HepG2 (cell line): Measurements from ENCODE around the gene PTPRF. TPM values are rescaled to one million over a fixed set of nuclear protein-coding genes. Genes with fewer than 3 reads are reported as not detected.

Source experiments
- ATAC-seq: fragments of 200-7000 bp; cut with Tn5 transposase; 3 replicates; pipeline ENCODE4 v1.9.1; 2020; ENCODE audit warnings: mild to moderate bottlenecking, moderate library complexity
- BruUV-seq: library from RNA; stranded (reverse); fragments of 400-500 nt; replicated peaks from 2 replicates; lab custom pipeline; 2021; lab: Mats Ljungman, UMichigan
- CTCF ChIA-PET: fragments of 300-600 bp; formaldehyde crosslinking; extraction: SDS; loops from one replicate; lab custom pipeline; 2021; ENCODE audit warnings: low total read pairs, inconsistent platforms, low intra/inter-chr PET ratio; lab: Yijun Ruan, JAX
- POLR2A ChIA-PET: fragments of 350-600 bp; sonication (Branson Sonifier 250); formaldehyde crosslinking; loops from one replicate; lab custom pipeline; 2020; ENCODE audit warnings: antibody characterized with exemption, inconsistent platforms; lab: Yijun Ruan, JAX
- DNase-seq: peaks from one replicate; pipeline ENCODE4 v3.0.0-alpha.2; 2015; ENCODE audit warnings: low spot score
- FAIRE-seq: peaks from 3 replicates; lab custom pipeline; 2011; peaks lifted over from hg19 to GRCh38; lab: Jason Lieb, UNC
- H2AFZ ChIP-seq: one replicate; pipeline ENCODE4 v1.6.1; 2011; ENCODE audit warnings: low read length, inconsistent platforms
- H3K27ac ChIP-seq: fragments of 300-600 bp; 3 replicates; pipeline ENCODE4 v1.8.0; 2011; ENCODE audit warnings: mixed run types, mild to moderate bottlenecking, mixed read lengths, low read length, inconsistent platforms; ENCODE audit not compliant: insufficient read depth; ENCODE audit errors: extremely low read length
- H3K27me3 ChIP-seq, 2 experiments: fragments of 200-600 bp in 1 of 2; 2 replicates in 1 of 2; 3 replicates in 1 of 2; pipeline versions ENCODE4 v1.6.0 to v1.8.0; 2011; ENCODE audit warnings: low read length in 2 of 2, mild to moderate bottlenecking in 2 of 2, moderate library complexity in 2 of 2, inconsistent platforms in 1 of 2; ENCODE audit not compliant: insufficient read depth in 2 of 2, control insufficient read depth in 1 of 2
- H3K36me3 ChIP-seq, 2 experiments: fragments of 200-600 bp in 1 of 2; replicated peaks in 1 of 2; 2 replicates in 1 of 2; 3 replicates in 1 of 2; pipeline versions ENCODE4 v1.5.1 to v1.8.0; 2011; ENCODE audit warnings: low read length in 2 of 2, inconsistent platforms in 1 of 2; ENCODE audit not compliant: insufficient read depth in 2 of 2, control insufficient read depth in 1 of 2
- H3K4me1 ChIP-seq: 2 replicates; pipeline ENCODE4 v1.5.1; 2012; ENCODE audit warnings: low read length, inconsistent platforms; ENCODE audit not compliant: insufficient read depth
- H3K4me2 ChIP-seq: 2 replicates; pipeline ENCODE4 v1.6.0; 2011; ENCODE audit warnings: low read depth, low read length, inconsistent platforms
- H3K4me3 ChIP-seq, 3 experiments: fragments of 200-600 bp in 1 of 3; sonication (generic), shearing (Covaris generic) in 1 of 3; replicated peaks in 1 of 3; 2 replicates each; pipeline ENCODE4 v1.5.1; 2011 to 2016; ENCODE audit warnings: low read length in 3 of 3, inconsistent platforms in 2 of 3, low read depth in 2 of 3, mild to moderate bottlenecking in 2 of 3, control low read depth in 1 of 3, mixed read lengths in 1 of 3; ENCODE audit not compliant: insufficient read depth in 1 of 3
- H3K79me2 ChIP-seq: one replicate; pipeline ENCODE4 v1.6.1; 2011; ENCODE audit warnings: low read length, inconsistent platforms; ENCODE audit not compliant: insufficient read depth
- H3K9ac ChIP-seq: 2 replicates; pipeline ENCODE4 v1.6.0; 2011; ENCODE audit warnings: mild to moderate bottlenecking, low read depth, low read length, inconsistent platforms; ENCODE audit not compliant: insufficient read depth
- H3K9me3 ChIP-seq: 2 replicates; pipeline ENCODE4 v1.5.1; 2012; ENCODE audit warnings: mild to moderate bottlenecking, low read length
- H4K20me1 ChIP-seq: 2 replicates; pipeline ENCODE4 v1.6.0; 2011; ENCODE audit warnings: inconsistent platforms, mild to moderate bottlenecking, low read length, moderate library complexity; ENCODE audit not compliant: insufficient read depth
- AGO2 ChIP-seq: fragments of 200-400 bp; formaldehyde crosslinking; optimal IDR thresholded peaks from 2 replicates; pipeline ENCODE3; 2017; ENCODE audit warnings: mild to moderate bottlenecking, low read depth, low read length, moderate library complexity
- IKZF1 ChIP-seq: fragments of 450-650 bp; IDR thresholded peaks from 2 replicates; pipeline ENCODE4 v1.7.1; 2016
- JUN ChIP-seq: sonication (generic); formaldehyde crosslinking; IDR thresholded peaks from 2 replicates; pipeline ENCODE4 v1.4.0; 2020; ENCODE audit warnings: mild to moderate bottlenecking, missing genetic modification reagents
- NAIF1 ChIP-seq: sonication (generic); formaldehyde crosslinking; IDR thresholded peaks from 2 replicates; pipeline ENCODE4 v1.5.0; 2020; ENCODE audit warnings: mild to moderate bottlenecking, missing genetic modification reagents, borderline replicate concordance
- XBP1 ChIP-seq: sonication (generic); formaldehyde crosslinking; IDR thresholded peaks from 2 replicates; pipeline ENCODE4 v1.5.0; 2020; ENCODE audit warnings: missing genetic modification reagents
- ZBTB7B ChIP-seq: sonication (generic); formaldehyde crosslinking; IDR thresholded peaks from 2 replicates; pipeline ENCODE4 v1.4.0; 2020; ENCODE audit warnings: missing genetic modification reagents
- ZNF232 ChIP-seq: sonication (generic); formaldehyde crosslinking; IDR thresholded peaks from 2 replicates; pipeline ENCODE4 v1.4.0; 2020; ENCODE audit warnings: missing genetic modification reagents, borderline replicate concordance
- ZNF382 ChIP-seq: sonication (generic); formaldehyde crosslinking; IDR thresholded peaks from 2 replicates; pipeline ENCODE4 v1.5.0; 2020; ENCODE audit warnings: missing genetic modification reagents, mild to moderate bottlenecking, borderline replicate concordance
- ZSCAN22 ChIP-seq: sonication (generic); formaldehyde crosslinking; IDR thresholded peaks from 2 replicates; pipeline ENCODE4 v1.4.0; 2020; ENCODE audit warnings: mild to moderate bottlenecking, missing genetic modification reagents
- WGBS: methylation state at CpG from one replicate; pipeline ENCODE4 v1.1.6; 2017; ENCODE audit warnings: low lambda C conversion rate; 5-methylcytosine and 5-hydroxymethylcytosine counted together
- in situ Hi-C: cut with HindIII; loops from 2 replicates; pipeline ENCODE4 v1.10.0; 2017; ENCODE audit warnings: low pct_unique_long_range_greater_than_20kb; ENCODE audit not compliant: extremely low pct_ligation_motif_present
- intact Hi-C: fragments of 100-400 bp; cut with micrococcal nuclease; formaldehyde crosslinking; loops from one replicate; pipeline ENCODE4 v1.10.0; 2022; ENCODE audit not compliant: unreplicated experiment
- polyA plus RNA-seq, 8 experiments: library from polyadenylated mRNA; depleted of rRNA in 3 of 8; stranded (reverse) in 7 of 8; unstranded in 1 of 8; fragments of >200 nt; fragmentation: Illumina TruSeq in 4 of 8; extraction: Trizol in 4 of 8; gene quantifications; 2 replicates each; pipeline versions ENCODE4 v1.2.1 to v1.2.3, GENCODE V29; 2011 to 2016; ENCODE audit warnings: low read depth in 4 of 8, missing spikeins in 1 of 8, mixed read lengths in 1 of 8; ENCODE audit not compliant: insufficient read depth in 1 of 8
- total RNA-seq, 5 experiments: library from RNA; depleted of rRNA; stranded (reverse); fragments of >200 nt; fragmentation: Illumina TruSeq; extraction: Trizol; gene quantifications; 2 replicates each; pipeline ENCODE4 v1.2.3, GENCODE V29; 2016; ENCODE audit warnings: low read depth in 1 of 5
- TF ChIP-seq, protein P1 (sequence below), 2 experiments: sonication (generic) in 1 of 2; formaldehyde crosslinking in 1 of 2; IDR thresholded peaks; 2 replicates each; pipeline versions ENCODE4 v1.4.0 to v1.6.1; 2016 to 2020; ENCODE audit warnings: borderline replicate concordance in 1 of 2, low read depth in 1 of 2, mild to moderate bottlenecking in 1 of 2, missing genetic modification reagents in 1 of 2
- TF ChIP-seq, protein P2 (sequence below): sonication (generic); formaldehyde crosslinking; conservative IDR thresholded peaks from 2 replicates; pipeline ENCODE4 v1.8.0; 2022; ENCODE audit warnings: low read depth, missing genetic modification reagents
- TF ChIP-seq, protein P3 (sequence below): sonication (generic); formaldehyde crosslinking; IDR thresholded peaks from 2 replicates; pipeline ENCODE4 v1.8.1; 2022; ENCODE audit warnings: mild to moderate bottlenecking, missing genetic modification reagents

Gene PTPRF
- total and polyA plus RNA-seq, 2 of the 13 experiments (the other 11 are each of a cell fraction or from before 2014, with no cell fraction given), result 55.9 to 167 TPM

DNA sequence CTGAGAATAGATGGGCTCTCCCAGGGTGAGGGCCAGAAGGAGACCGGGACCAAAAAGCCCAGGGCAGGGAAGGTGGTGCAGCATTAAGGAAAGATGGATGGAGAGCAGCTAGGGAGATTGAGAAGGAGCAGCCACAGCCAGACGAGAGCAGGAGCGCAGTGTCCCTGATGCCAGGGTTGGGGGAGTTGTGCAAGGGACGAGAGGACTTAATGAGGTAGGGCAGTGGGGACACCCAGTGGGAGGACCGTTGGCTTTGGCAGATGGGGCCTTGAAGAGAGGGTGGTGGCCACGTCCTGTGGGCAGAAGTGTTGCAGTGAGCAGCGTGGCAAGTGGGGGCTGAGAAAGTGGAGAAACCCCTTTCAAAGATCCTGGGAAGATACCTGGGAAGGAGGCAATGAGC lies 81.3 kb downstream of the PTPRF start:
- H3K4me2 ChIP-seq, result no peak overlapping the region
- no peaks in the 10 kb centered on the region for H3K79me2 ChIP-seq
- no peaks in the 10 kb centered on the region for H3K9me3 ChIP-seq
- no peak overlapping the region for H3K4me3 ChIP-seq
- ChIA-PET POLR2A (no interaction called here), CTCF (no interaction called here)
- H2AFZ ChIP-seq, result no peak overlapping the region
- TF ChIP-seq, protein P1, sequence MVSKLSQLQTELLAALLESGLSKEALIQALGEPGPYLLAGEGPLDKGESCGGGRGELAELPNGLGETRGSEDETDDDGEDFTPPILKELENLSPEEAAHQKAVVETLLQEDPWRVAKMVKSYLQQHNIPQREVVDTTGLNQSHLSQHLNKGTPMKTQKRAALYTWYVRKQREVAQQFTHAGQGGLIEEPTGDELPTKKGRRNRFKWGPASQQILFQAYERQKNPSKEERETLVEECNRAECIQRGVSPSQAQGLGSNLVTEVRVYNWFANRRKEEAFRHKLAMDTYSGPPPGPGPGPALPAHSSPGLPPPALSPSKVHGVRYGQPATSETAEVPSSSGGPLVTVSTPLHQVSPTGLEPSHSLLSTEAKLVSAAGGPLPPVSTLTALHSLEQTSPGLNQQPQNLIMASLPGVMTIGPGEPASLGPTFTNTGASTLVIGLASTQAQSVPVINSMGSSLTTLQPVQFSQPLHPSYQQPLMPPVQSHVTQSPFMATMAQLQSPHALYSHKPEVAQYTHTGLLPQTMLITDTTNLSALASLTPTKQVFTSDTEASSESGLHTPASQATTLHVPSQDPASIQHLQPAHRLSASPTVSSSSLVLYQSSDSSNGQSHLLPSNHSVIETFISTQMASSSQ (IDR thresholded peaks at IDR 0.05; ENCODE audit: low read depth), result no peak
- TF ChIP-seq, protein P1 (CRISPR knock-in tag; IDR thresholded peaks at IDR 0.05; ENCODE audit: borderline replicate concordance), result no peak
- TF ChIP-seq AGO2, result peak; percentile 40
- no peaks in the 10 kb centered on the region for H4K20me1 ChIP-seq
- ATAC-seq (no peak), DNase-seq (no peak), FAIRE-seq (no peak)
- intact Hi-C loops, result no loop called here
- H3K9ac ChIP-seq, result no peak overlapping the region
- no peak overlapping the region for H3K27ac ChIP-seq
- in situ Hi-C loops, result no loop called here
- BruUV-seq, result no TSS peak
- H3K4me1 ChIP-seq, result no peaks in the 10 kb centered on the region
- H3K27me3 ChIP-seq, result no peaks in the 10 kb centered on the region
- H3K36me3 ChIP-seq, result peaks cover 40 to 68% of the 10 kb centered on the region in 2 experiments
- WGBS, result 94% methylated on average over 7 of the region's 7 CpGs

DNA sequence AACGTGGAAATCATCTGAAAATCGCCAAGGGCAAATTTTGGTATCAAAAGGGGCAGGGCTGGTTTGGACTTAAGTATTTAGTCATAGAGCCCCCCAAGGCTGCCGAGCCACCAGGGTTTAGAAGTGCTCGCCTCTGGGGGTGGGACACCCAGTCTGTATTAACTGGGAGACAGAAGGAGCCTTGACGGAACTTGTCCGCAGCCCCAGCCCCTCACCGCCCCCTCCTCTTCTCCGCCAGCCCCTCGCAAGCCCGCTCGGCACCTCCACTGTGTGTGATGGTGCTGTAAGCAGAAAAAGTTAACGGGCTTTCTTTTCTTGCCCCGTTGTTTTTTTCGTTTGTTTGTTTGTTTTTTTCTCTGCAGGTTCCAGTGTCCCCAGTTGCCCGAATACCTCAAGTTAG lies 81.7 kb downstream of the PTPRF start:
- intact Hi-C loops (no loop called here), in situ Hi-C loops (no loop called here)
- no peak overlapping the region for H2AFZ ChIP-seq
- H3K4me3 ChIP-seq, result no peak overlapping the region
- POLR2A ChIA-PET, result no interaction called here
- no peaks in the 10 kb centered on the region for H3K9me3 ChIP-seq
- H4K20me1 ChIP-seq, result no peaks in the 10 kb centered on the region
- FAIRE-seq (no peak), DNase-seq (no peak), ATAC-seq (no peak)
- H3K4me2 ChIP-seq, result no peak overlapping the region
- WGBS, result 96% methylated on average over 13 of the region's 15 CpGs
- no peaks in the 10 kb centered on the region for H3K27me3 ChIP-seq
- H3K27ac ChIP-seq, result no peak overlapping the region
- CTCF ChIA-PET, result no interaction called here
- no TSS peak for BruUV-seq
- H3K4me1 ChIP-seq, result no peaks in the 10 kb centered on the region
- no peak overlapping the region for H3K9ac ChIP-seq
- H3K36me3 ChIP-seq, result peaks cover 41 to 68% of the 10 kb centered on the region in 2 experiments
- H3K79me2 ChIP-seq, result no peaks in the 10 kb centered on the region
- TF ChIP-seq ZNF382 (CRISPR knock-in tag) (no peak), NAIF1 (CRISPR knock-in tag) (no peak), IKZF1 (no peak), ZBTB7B (CRISPR knock-in tag) (no peak), JUN (CRISPR knock-in tag) (no peak), ZNF232 (CRISPR knock-in tag) (no peak), XBP1 (CRISPR knock-in tag) (no peak), ZSCAN22 (CRISPR knock-in tag) (no peak)
- TF ChIP-seq, protein P2, sequence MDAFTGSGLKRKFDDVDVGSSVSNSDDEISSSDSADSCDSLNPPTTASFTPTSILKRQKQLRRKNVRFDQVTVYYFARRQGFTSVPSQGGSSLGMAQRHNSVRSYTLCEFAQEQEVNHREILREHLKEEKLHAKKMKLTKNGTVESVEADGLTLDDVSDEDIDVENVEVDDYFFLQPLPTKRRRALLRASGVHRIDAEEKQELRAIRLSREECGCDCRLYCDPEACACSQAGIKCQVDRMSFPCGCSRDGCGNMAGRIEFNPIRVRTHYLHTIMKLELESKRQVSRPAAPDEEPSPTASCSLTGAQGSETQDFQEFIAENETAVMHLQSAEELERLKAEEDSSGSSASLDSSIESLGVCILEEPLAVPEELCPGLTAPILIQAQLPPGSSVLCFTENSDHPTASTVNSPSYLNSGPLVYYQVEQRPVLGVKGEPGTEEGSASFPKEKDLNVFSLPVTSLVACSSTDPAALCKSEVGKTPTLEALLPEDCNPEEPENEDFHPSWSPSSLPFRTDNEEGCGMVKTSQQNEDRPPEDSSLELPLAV (CRISPR knock-in tag), result no peak
- TF ChIP-seq, protein P3, sequence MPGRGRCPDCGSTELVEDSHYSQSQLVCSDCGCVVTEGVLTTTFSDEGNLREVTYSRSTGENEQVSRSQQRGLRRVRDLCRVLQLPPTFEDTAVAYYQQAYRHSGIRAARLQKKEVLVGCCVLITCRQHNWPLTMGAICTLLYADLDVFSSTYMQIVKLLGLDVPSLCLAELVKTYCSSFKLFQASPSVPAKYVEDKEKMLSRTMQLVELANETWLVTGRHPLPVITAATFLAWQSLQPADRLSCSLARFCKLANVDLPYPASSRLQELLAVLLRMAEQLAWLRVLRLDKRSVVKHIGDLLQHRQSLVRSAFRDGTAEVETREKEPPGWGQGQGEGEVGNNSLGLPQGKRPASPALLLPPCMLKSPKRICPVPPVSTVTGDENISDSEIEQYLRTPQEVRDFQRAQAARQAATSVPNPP (CRISPR knock-in tag), result no peak
